GM06990 (cell line): ENCODE data around the gene NCOA6.

ENCODE experiments used
- DNase-seq: peaks from one replicate; pipeline ENCODE4 v3.0.0-alpha.2; 2011; ENCODE audit not compliant: insufficient read length; ENCODE audit errors: extremely low read depth
- H3K27me3 ChIP-seq: replicated peaks from 2 replicates; pipeline ENCODE4 v1.6.0; 2011; ENCODE audit warnings: low read length; ENCODE audit not compliant: control insufficient read depth, insufficient read depth
- H3K36me3 ChIP-seq: 2 replicates; pipeline ENCODE4 v1.5.1; 2011; ENCODE audit warnings: low read length; ENCODE audit not compliant: control insufficient read depth, insufficient read depth
- H3K4me3 ChIP-seq: replicated peaks from 2 replicates; pipeline ENCODE4 v1.5.1; 2011; ENCODE audit warnings: low read depth, mild to moderate bottlenecking, control low read depth, low read length
- TF ChIP-seq, protein P1 (sequence below): IDR thresholded peaks from 2 replicates; pipeline ENCODE4 v1.5.1; 2011; ENCODE audit warnings: low read length, control low read depth, mild to moderate bottlenecking, inconsistent platforms; ENCODE audit not compliant: insufficient read depth, poor library complexity, severe bottlenecking

Gene NCOA6

GRCh38 chr20:34680586-34681175 is 144.8 kb downstream of the NCOA6 start:
- TF ChIP-seq, protein P1, sequence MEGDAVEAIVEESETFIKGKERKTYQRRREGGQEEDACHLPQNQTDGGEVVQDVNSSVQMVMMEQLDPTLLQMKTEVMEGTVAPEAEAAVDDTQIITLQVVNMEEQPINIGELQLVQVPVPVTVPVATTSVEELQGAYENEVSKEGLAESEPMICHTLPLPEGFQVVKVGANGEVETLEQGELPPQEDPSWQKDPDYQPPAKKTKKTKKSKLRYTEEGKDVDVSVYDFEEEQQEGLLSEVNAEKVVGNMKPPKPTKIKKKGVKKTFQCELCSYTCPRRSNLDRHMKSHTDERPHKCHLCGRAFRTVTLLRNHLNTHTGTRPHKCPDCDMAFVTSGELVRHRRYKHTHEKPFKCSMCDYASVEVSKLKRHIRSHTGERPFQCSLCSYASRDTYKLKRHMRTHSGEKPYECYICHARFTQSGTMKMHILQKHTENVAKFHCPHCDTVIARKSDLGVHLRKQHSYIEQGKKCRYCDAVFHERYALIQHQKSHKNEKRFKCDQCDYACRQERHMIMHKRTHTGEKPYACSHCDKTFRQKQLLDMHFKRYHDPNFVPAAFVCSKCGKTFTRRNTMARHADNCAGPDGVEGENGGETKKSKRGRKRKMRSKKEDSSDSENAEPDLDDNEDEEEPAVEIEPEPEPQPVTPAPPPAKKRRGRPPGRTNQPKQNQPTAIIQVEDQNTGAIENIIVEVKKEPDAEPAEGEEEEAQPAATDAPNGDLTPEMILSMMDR: no peak
- no peak overlapping the region for H3K4me3 ChIP-seq
- no peak for DNase-seq
- no peaks in the 10 kb centered on the region for H3K36me3 ChIP-seq
- no peaks in the 10 kb centered on the region for H3K27me3 ChIP-seq

DNA sequence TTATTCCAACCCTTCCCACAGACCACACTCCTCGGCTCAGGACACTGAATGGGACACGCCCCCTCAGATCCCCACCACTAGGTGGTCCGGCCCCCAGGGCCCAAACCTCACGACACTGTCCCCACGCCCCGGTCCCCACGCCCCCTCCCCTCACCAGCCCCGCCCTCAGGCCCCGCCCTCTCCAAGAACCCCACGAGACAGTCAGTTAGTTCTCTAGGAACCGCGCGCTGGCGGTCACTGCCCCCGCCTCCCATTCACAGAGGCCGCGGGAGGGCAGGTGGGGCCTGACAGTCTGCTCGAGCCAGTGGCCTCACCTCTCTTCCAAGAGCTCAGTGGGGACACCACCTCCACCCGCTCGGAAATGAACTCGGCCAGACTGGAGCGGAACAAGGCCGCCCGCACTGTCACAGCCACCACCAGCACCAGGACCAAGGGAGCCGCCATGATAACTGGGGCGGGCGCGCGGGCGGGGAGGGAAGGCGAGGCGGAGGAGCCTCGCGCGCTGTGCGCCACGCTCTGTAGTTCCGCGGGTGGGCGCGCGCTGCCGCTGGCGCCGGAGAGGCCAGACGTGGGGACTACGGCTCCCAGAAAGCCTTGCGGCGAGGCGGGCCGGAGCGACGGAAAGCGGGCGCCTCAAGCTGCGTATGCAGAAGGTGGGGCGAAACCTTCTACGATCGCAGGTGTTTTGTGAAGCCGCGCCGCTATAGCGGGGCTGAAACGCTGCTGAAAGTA is 148.6 kb downstream of the NCOA6 start, which contains the start of gene PIGU:
Gene PIGU, minus strand, starts transcription at position 451 of the 732 bp plus-strand sequence. Its CDS starts 7 bp downstream, at position 444.
- Histone ChIP-seq H3K27me3 (no peaks in the 10 kb centered on the region), H3K36me3 (no peaks in the 10 kb centered on the region), H3K4me3 (peak within 1 kb of the TSS; percentile 87)
- DNase-seq: peak; percentile 99
- TF ChIP-seq, protein P1: no peak

- DNase-seq: no peak
- Histone ChIP-seq H3K36me3 (no peaks in the 10 kb centered on the region), H3K27me3 (no peaks in the 10 kb centered on the region), H3K4me3 (peak overlapping the region; percentile 87)
- TF ChIP-seq, protein P1: no peak
Observed at GRCh38 chr20:34675993-34676641, 149.3 kb downstream of the NCOA6 start.

- no peaks in the 10 kb centered on the region for H3K36me3 ChIP-seq
- no peak for DNase-seq
- no peaks in the 10 kb centered on the region for H3K27me3 ChIP-seq
- TF ChIP-seq, protein P1: no peak
- H3K4me3 ChIP-seq: no peak overlapping the region; the same call in 1 of the 2 replicates
Observed at GRCh38 chr20:34675561-34675960, 149.9 kb downstream of the NCOA6 start.

- no peak for DNase-seq
- Histone ChIP-seq H3K4me3 (no peak overlapping the region), H3K27me3 (no peaks in the 10 kb centered on the region), H3K36me3 (no peaks in the 10 kb centered on the region)
- TF ChIP-seq, protein P1: no peak
Observed at GRCh38 chr20:34673412-34673811, 152.0 kb downstream of the NCOA6 start.
